Panc1 (cell line): Measurements from ENCODE around the gene RALGPS2.

Experiments used
- CTCF ChIP-seq: fragments of 450-650 bp; IDR thresholded peaks from 2 replicates; pipeline ENCODE4 v1.5.1; 2017; ENCODE audit warnings: mild to moderate bottlenecking
- POLR2AphosphoS5 ChIP-seq: IDR thresholded peaks from 2 replicates; pipeline ENCODE4 v1.6.1; 2012; ENCODE audit warnings: mild to moderate bottlenecking, low read depth, low read length, moderate library complexity
- REST ChIP-seq, 2 experiments: IDR thresholded peaks; 2 replicates each; pipeline ENCODE4 v1.6.1; 2011 to 2012; ENCODE audit warnings: low read depth in 2 of 2, control low read depth in 1 of 2, low read length in 1 of 2, mild to moderate bottlenecking in 1 of 2, moderate library complexity in 1 of 2; ENCODE audit not compliant: insufficient read depth in 1 of 2
- SIN3A ChIP-seq: IDR thresholded peaks from 2 replicates; pipeline ENCODE4 v1.6.1; 2012; ENCODE audit warnings: low read depth, mild to moderate bottlenecking, low read length, moderate library complexity, borderline replicate concordance; ENCODE audit not compliant: insufficient read depth
- TCF7L2 ChIP-seq: IDR thresholded peaks from 2 replicates; pipeline ENCODE4 v1.6.1; 2011; ENCODE audit warnings: mild to moderate bottlenecking, low read depth, low read length, inconsistent platforms

GRCh38 chr1:178825167-178825566 lies 100.1 kb downstream of the RALGPS2 start:
- TF ChIP-seq CTCF = no peak
- no peak for TF ChIP-seq POLR2AphosphoS5
- TF ChIP-seq TCF7L2 = no peak
- no peak for TF ChIP-seq REST (IDR thresholded peaks at IDR 0.05; ENCODE audit: insufficient read depth in 1 of 2, low read depth in 2 of 2, low read length in 1 of 2)
- TF ChIP-seq SIN3A = no peak
